D721Med (cell line): ENCODE measurements around the gene POLR1A.

Experiments used
- DNase-seq: peaks from one replicate; pipeline ENCODE4 v3.0.0; 2011; ENCODE audit warnings: low spot score; ENCODE audit not compliant: insufficient read length
- FAIRE-seq: peaks from 2 replicates; lab custom pipeline; 2011; peaks lifted over from hg19 to GRCh38; lab: Jason Lieb, UNC
- CTCF ChIP-seq: IDR thresholded peaks from 2 replicates; pipeline ENCODE4 v1.5.1; 2012; ENCODE audit warnings: mild to moderate bottlenecking, control low read depth; ENCODE audit not compliant: insufficient read depth; ENCODE audit errors: missing control alignments

Gene POLR1A

GRCh38 chr2:86123328-86123925 is 17.7 kb upstream of the POLR1A start:
- no peak for FAIRE-seq
- DNase-seq, result no peak
- no peak for TF ChIP-seq CTCF

- DNase-seq (no peak), FAIRE-seq (no peak)
- TF ChIP-seq CTCF, result no peak
Measured at GRCh38 chr2:86118130-86118529, 12.4 kb upstream of the POLR1A start.

- TF ChIP-seq CTCF, result no peak
- DNase-seq, result no peak
- FAIRE-seq, result peak; percentile 67
Measured at GRCh38 chr2:86107031-86107430, 1.3 kb upstream of the POLR1A start.

- no peak for TF ChIP-seq CTCF
- DNase-seq, result no peak
- no peak for FAIRE-seq
Measured at GRCh38 chr2:86105969-86106945, 571 bp upstream of the POLR1A start, which contains the start of gene PTCD3. PTCD3 (plus strand) TSS chr2:86106235; CDS start chr2:86106248, 13 bp downstream.

- FAIRE-seq, result no peak
- no peak for TF ChIP-seq CTCF
- DNase-seq, result no peak
Measured at GRCh38 chr2:86102157-86102556, 3.5 kb downstream of the POLR1A start.

GRCh38 chr2:86097913-86098312 is 7.8 kb downstream of the POLR1A start:
- DNase-seq, result no peak
- TF ChIP-seq CTCF, result no peak

More at GRCh38 chr2:86097913-86098312, 7.8 kb downstream of the POLR1A start:
- no peak for FAIRE-seq
